Measurements from ENCODE around the gene GPC3. TPM values are rescaled to one million over a fixed set of nuclear protein-coding genes. Genes with fewer than 3 reads are reported as not detected.

GPC3 gene
- total RNA-seq, 1 donor from 2014 or later = 1,039 TPM

DNA sequence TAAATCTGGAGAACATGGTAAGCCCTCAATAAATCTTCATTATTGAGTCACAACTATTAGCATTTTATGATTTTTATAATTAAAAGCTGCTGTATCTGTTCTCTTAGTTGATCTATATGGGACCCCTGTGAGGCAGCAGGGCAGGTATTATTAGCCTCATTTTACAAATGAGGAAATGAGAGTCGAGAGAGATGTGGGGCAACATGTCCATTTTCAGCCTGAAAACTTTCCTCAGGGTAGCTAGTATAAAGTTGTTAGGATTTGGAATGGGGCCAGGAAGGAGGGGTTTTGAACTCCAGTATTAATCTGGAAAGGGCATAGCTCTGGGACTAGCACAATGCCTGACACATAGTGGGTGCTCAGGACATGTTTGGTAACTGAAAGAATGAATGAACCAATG, 378.4 kb downstream of the GPC3 start:
- Histone ChIP-seq H4K20me1 (ENCODE audit: low read depth) (no peaks in the 10 kb centered on the region), H3K9ac (no peak overlapping the region), H3K36me3 (no peaks in the 10 kb centered on the region), H3F3A (ENCODE audit: low read depth) (no peaks in the 10 kb centered on the region), H3K4me2 (no peak overlapping the region), H2AFZ (replicated peaks) (no peak overlapping the region), H3K27ac (no peak overlapping the region), H3K79me2 (ENCODE audit: low read depth) (no peaks in the 10 kb centered on the region), H3K4me3 (no peak overlapping the region), H3K27me3 (no peaks in the 10 kb centered on the region), H3K9me3 (ENCODE audit: low read depth) (no peaks in the 10 kb centered on the region), H3K4me1 (no peaks in the 10 kb centered on the region)
- no peaks in the 10 kb centered on the region for H3K9me3 Mint-ChIP-seq
- no peak overlapping the region for H3K4me3 Mint-ChIP-seq
- no peaks in the 10 kb centered on the region for H3K4me1 Mint-ChIP-seq
- no peaks in the 10 kb centered on the region for H3K27me3 Mint-ChIP-seq (ENCODE audit: insufficient read depth, low read depth)
- H3K36me3 Mint-ChIP-seq = no peaks in the 10 kb centered on the region
- no peak overlapping the region for H3K27ac Mint-ChIP-seq
- TF ChIP-seq EZH2 (IDR thresholded peaks at IDR 0.05) (no peak), EZH2phosphoT487 (IDR thresholded peaks at IDR 0.05) (no peak)
- TF ChIP-seq, protein P1, sequence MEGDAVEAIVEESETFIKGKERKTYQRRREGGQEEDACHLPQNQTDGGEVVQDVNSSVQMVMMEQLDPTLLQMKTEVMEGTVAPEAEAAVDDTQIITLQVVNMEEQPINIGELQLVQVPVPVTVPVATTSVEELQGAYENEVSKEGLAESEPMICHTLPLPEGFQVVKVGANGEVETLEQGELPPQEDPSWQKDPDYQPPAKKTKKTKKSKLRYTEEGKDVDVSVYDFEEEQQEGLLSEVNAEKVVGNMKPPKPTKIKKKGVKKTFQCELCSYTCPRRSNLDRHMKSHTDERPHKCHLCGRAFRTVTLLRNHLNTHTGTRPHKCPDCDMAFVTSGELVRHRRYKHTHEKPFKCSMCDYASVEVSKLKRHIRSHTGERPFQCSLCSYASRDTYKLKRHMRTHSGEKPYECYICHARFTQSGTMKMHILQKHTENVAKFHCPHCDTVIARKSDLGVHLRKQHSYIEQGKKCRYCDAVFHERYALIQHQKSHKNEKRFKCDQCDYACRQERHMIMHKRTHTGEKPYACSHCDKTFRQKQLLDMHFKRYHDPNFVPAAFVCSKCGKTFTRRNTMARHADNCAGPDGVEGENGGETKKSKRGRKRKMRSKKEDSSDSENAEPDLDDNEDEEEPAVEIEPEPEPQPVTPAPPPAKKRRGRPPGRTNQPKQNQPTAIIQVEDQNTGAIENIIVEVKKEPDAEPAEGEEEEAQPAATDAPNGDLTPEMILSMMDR (IDR thresholded peaks at IDR 0.05) = no peak
- no peak for DNase-seq (ENCODE audit: low spot score)

GRCh38 chrX:133604801-133605200, 380.6 kb downstream of the GPC3 start:
- Histone ChIP-seq H3K36me3 (peaks cover 4% of the 10 kb centered on the region), H3K9ac (no peak overlapping the region), H3K4me2 (no peak overlapping the region), H3F3A (ENCODE audit: low read depth) (no peaks in the 10 kb centered on the region), H3K9me3 (ENCODE audit: low read depth) (peaks cover 10% of the 10 kb centered on the region), H3K4me1 (no peaks in the 10 kb centered on the region), H3K79me2 (ENCODE audit: low read depth) (no peaks in the 10 kb centered on the region), H4K20me1 (ENCODE audit: low read depth) (no peaks in the 10 kb centered on the region), H2AFZ (replicated peaks) (no peak overlapping the region), H3K27me3 (no peaks in the 10 kb centered on the region), H3K4me3 (no peak overlapping the region), H3K27ac (no peak overlapping the region)
- peaks cover 6% of the 10 kb centered on the region for H3K4me1 Mint-ChIP-seq
- TF ChIP-seq EZH2 (IDR thresholded peaks at IDR 0.05) (no peak), EZH2phosphoT487 (IDR thresholded peaks at IDR 0.05) (no peak)
- TF ChIP-seq, protein P1 (IDR thresholded peaks at IDR 0.05) = no peak
- H3K27me3 Mint-ChIP-seq (ENCODE audit: insufficient read depth, low read depth) = no peaks in the 10 kb centered on the region
- H3K36me3 Mint-ChIP-seq = no peaks in the 10 kb centered on the region
- H3K27ac Mint-ChIP-seq = no peak overlapping the region
- no peak for DNase-seq (ENCODE audit: low spot score)
- no peak overlapping the region for H3K4me3 Mint-ChIP-seq
- no peaks in the 10 kb centered on the region for H3K9me3 Mint-ChIP-seq

DNA sequence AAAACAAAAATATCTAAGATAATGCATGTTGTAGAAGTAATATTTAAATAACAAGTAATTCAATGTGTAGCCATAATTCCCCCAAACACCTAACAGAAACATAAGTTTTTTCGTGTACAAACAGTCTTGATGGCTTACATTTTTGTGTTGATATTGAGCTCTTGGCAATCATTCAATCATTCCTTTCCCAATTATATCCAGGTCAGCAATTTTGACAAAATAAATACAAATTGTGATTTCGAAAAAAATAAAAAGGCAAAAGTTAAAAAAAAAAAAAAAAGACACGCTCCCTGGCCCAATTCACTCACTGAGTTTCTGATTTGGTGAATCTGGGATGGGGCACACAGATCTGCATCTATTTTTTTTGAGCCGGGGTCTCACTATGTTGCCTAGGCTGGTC, 382.5 kb downstream of the GPC3 start:
- Histone ChIP-seq H3F3A (ENCODE audit: low read depth) (no peaks in the 10 kb centered on the region), H3K4me3 (no peak overlapping the region), H3K9ac (no peak overlapping the region), H3K79me2 (ENCODE audit: low read depth) (no peaks in the 10 kb centered on the region), H2AFZ (replicated peaks) (no peak overlapping the region), H3K4me1 (no peaks in the 10 kb centered on the region), H3K27me3 (no peaks in the 10 kb centered on the region), H3K36me3 (peaks cover 4% of the 10 kb centered on the region), H4K20me1 (ENCODE audit: low read depth) (no peaks in the 10 kb centered on the region), H3K27ac (no peak overlapping the region), H3K4me2 (no peak overlapping the region), H3K9me3 (ENCODE audit: low read depth) (peaks cover 10% of the 10 kb centered on the region)
- Mint-ChIP-seq H3K27ac (no peak overlapping the region), H3K36me3 (no peaks in the 10 kb centered on the region), H3K27me3 (ENCODE audit: insufficient read depth, low read depth) (no peaks in the 10 kb centered on the region), H3K4me1 (peaks cover 9% of the 10 kb centered on the region), H3K9me3 (no peaks in the 10 kb centered on the region), H3K4me3 (no peak overlapping the region)
- DNase-seq (ENCODE audit: low spot score) = no peak
- TF ChIP-seq EZH2 (IDR thresholded peaks at IDR 0.05) (no peak), EZH2phosphoT487 (IDR thresholded peaks at IDR 0.05) (no peak)
- TF ChIP-seq, protein P1 (IDR thresholded peaks at IDR 0.05) = no peak
